Mesodermal cell (in vitro differentiated cells): Measurements from ENCODE around the gene TOGARAM1.

Experiments used
- H3K27ac ChIP-seq: 2 replicates; pipeline ENCODE4 v1.7.0; 2013; ENCODE audit warnings: mild to moderate bottlenecking, low read depth, low read length, moderate library complexity; ENCODE audit not compliant: severe bottlenecking
- H3K36me3 ChIP-seq: 2 replicates; pipeline ENCODE4 v1.7.1; 2013; ENCODE audit warnings: mild to moderate bottlenecking, low read length, moderate library complexity; ENCODE audit not compliant: control insufficient read depth, insufficient read depth
- H3K4me1 ChIP-seq: one replicate; pipeline ENCODE4 v1.7.1; 2013; ENCODE audit warnings: mild to moderate bottlenecking, low read length; ENCODE audit not compliant: insufficient read depth, control insufficient read depth, poor library complexity, severe bottlenecking
- H3K4me3 ChIP-seq: 2 replicates; pipeline ENCODE4 v1.7.0; 2013; ENCODE audit warnings: low read length, control low read depth, mild to moderate bottlenecking; ENCODE audit not compliant: insufficient read depth, poor library complexity, severe bottlenecking; ENCODE audit errors: extremely low read depth
- H3K9me3 ChIP-seq: 2 replicates; pipeline ENCODE4 v1.7.1; 2013; ENCODE audit warnings: mild to moderate bottlenecking, low read length, moderate library complexity; ENCODE audit not compliant: control insufficient read depth
- WGBS, 2 experiments: methylation state at CpG; one replicate each; pipeline ENCODE4 v1.1.5; 2013; ENCODE audit warnings: missing lambda C conversion rate in 2 of 2; ENCODE audit not compliant: insufficient coverage in 2 of 2; 5-methylcytosine and 5-hydroxymethylcytosine counted together

TOGARAM1 gene

GRCh38 chr14:45089813-45090212, 127.8 kb downstream of the TOGARAM1 start:
- no peaks in the 10 kb centered on the region for H3K9me3 ChIP-seq
- peaks cover 11% of the 10 kb centered on the region for H3K36me3 ChIP-seq
- no CpG with 5 or more reads among the region's 1 CpG for WGBS, 2 experiments
- no peaks in the 10 kb centered on the region for H3K4me1 ChIP-seq
- no peak overlapping the region for H3K4me3 ChIP-seq
- H3K27ac ChIP-seq = no peak overlapping the region

DNA sequence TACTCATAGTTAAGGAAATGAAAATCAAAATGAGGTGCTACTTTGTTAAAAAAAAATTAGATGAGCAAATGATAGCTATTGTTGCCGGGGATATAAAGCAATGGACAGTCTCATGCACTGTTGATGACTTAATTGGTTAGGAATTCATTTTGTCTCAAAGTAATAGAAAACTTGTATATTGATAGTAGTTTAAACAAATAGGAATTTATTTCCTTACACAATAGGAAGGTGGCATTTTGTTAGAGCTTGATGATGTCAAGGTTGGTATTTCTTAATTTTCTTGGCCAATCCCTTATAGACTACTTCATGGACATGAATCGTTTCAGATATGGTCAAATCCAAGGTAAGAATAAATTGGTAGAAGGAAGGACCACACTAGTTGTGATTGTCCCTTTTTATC, 129.7 kb downstream of the TOGARAM1 start:
- no peak overlapping the region for H3K27ac ChIP-seq
- no peaks in the 10 kb centered on the region for H3K4me1 ChIP-seq
- no peaks in the 10 kb centered on the region for H3K9me3 ChIP-seq
- WGBS, 2 experiments = 100% methylated on average over 1 of the region's 2 CpGs
- H3K36me3 ChIP-seq = peaks cover 27% of the 10 kb centered on the region
- H3K4me3 ChIP-seq = no peak overlapping the region

DNA sequence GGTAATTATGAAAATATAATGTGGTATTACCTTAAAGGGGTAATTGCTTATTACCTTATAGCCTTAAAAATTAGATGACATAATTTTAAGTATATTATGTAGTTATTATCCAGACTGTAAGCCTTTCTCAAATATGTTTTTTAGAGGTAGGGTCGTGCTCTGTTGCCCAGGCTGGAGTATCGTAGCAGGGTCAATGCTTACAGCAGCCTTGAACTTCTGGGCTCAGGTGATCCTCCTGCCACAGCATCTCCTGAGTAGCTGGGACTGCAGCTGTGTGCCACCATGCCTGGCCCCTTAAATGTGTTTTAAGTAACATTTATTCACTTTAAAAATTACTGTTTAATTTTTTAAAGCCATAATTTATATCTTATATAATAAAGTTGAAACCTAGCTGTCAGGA, 132.3 kb downstream of the TOGARAM1 start:
- H3K9me3 ChIP-seq = no peaks in the 10 kb centered on the region
- H3K4me3 ChIP-seq = no peak overlapping the region
- H3K36me3 ChIP-seq = peaks cover 46% of the 10 kb centered on the region
- H3K4me1 ChIP-seq = no peaks in the 10 kb centered on the region
- 80 to 100% methylated on average over 1 of the region's 2 CpGs for WGBS, 2 experiments
- no peak overlapping the region for H3K27ac ChIP-seq

GRCh38 chr14:45095143-45095542, 133.2 kb downstream of the TOGARAM1 start:
- Histone ChIP-seq H3K27ac (no peak overlapping the region), H3K36me3 (peaks cover 55% of the 10 kb centered on the region), H3K9me3 (no peaks in the 10 kb centered on the region), H3K4me1 (no peaks in the 10 kb centered on the region), H3K4me3 (no peak overlapping the region)
- WGBS, 2 experiments = 90% methylated on average over 3 of the region's 4 CpGs; no CpG with 5 or more reads in 1 of the 2 experiments

DNA sequence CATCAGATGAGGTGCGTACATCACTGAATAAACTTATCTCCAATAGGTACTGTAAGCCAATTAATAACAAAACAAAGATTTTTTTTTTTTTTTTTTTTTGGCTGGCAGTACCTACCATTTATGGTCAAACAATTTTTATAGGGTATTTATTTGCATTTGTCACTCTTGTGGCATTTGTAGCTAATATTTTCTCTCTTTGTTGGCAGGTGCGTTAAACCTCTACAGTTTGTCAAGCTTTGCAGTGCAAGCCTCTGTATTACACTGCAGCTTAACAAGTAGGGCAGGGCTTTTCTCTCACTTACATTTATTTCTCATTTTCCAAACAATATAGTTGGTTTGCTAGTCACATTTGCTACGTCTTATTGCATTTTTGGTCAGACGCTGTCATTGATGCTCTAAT, 134.2 kb downstream of the TOGARAM1 start:
- H3K4me1 ChIP-seq = no peaks in the 10 kb centered on the region
- H3K9me3 ChIP-seq = no peaks in the 10 kb centered on the region
- H3K27ac ChIP-seq = no peak overlapping the region
- no peak overlapping the region for H3K4me3 ChIP-seq
- WGBS, 2 experiments = 100% methylated on average over 3 of the region's 4 CpGs
- peaks cover 59% of the 10 kb centered on the region for H3K36me3 ChIP-seq

GRCh38 chr14:45103806-45104205, 141.8 kb downstream of the TOGARAM1 start:
- Histone ChIP-seq H3K27ac (no peak overlapping the region), H3K36me3 (peaks cover 63% of the 10 kb centered on the region), H3K4me3 (no peak overlapping the region)

GRCh38 chr14:45104561-45104960, 142.6 kb downstream of the TOGARAM1 start:
- Histone ChIP-seq H3K4me3 (no peak overlapping the region), H3K27ac (no peak overlapping the region), H3K36me3 (peaks cover 64% of the 10 kb centered on the region), H3K9me3 (no peaks in the 10 kb centered on the region), H3K4me1 (no peaks in the 10 kb centered on the region)
- WGBS, 2 experiments = no CpG with 5 or more reads among the region's 1 CpG

More at GRCh38 chr14:45103806-45104205, 141.8 kb downstream of the TOGARAM1 start:
- Histone ChIP-seq H3K4me1 (no peaks in the 10 kb centered on the region), H3K9me3 (no peaks in the 10 kb centered on the region)

DNA sequence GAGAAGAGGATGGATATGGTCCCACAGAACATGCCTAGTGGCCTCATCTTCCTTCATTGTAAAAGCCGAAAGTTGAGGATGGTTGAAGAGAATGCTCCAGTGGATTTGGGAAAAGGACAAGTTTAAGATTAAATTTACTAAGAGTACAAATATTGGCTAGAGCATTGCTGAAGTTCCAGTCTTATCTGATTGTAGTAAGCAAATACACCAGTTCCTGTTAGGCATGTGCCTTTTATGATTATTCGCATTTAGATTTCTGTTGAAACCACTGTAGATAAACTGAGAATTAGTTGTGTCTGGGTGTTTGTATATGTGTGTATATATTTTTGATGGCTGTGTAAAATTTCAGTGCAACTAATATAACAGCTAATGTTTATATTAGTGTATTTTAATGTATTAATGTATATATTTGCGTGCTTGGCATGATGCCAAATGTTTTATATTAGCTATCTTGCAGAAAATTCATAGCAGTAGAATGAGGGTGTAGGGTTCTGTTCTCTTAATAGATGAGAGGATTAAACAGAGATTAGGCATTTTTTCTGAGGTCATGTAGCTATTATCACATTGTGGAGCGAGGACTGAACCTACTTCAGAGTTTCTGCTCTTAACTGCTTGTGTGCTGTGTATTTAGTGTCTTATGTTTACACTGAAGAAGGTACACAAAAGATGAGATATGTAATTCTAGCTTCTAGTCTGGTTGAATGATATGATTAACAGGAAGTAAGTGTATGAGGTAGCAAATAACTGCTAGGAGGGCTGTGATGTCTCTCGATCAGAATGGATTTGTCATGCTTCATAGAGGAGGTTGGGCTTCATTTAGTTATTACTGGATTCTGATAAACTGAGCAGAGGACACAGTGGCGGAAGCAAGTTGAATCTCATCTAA, 151.1 kb downstream of the TOGARAM1 start:
- Histone ChIP-seq H3K36me3 (peaks cover 71% of the 10 kb centered on the region), H3K4me1 (no peaks in the 10 kb centered on the region), H3K27ac (peak overlapping the region; percentile 16), H3K4me3 (no peak overlapping the region), H3K9me3 (no peaks in the 10 kb centered on the region)
- WGBS, 2 experiments = 95% methylated on average over 6 of the region's 6 CpGs

DNA sequence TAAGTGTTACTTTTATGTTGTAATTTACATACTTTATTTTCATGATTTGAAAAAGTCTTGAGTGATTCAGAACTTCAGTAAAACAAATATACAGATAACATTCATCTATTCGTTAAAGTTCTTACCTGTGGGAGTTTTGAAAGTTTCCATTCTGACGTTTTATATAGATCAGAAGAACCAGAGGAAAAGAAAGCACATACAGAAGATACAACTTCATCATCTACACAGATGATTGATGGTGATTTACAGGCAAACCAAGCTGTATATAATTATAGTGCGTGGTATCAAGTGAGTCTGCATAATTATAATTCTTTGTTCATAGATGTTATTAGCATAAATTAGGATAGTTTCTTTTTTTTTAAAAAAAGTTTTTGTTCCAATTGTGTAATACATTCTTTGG, 152.3 kb downstream of the TOGARAM1 start:
- Histone ChIP-seq H3K4me1 (no peaks in the 10 kb centered on the region), H3K27ac (no peak overlapping the region), H3K36me3 (peaks cover 75% of the 10 kb centered on the region), H3K9me3 (no peaks in the 10 kb centered on the region), H3K4me3 (no peak overlapping the region)
- no CpG with 5 or more reads among the region's 3 CpGs for WGBS, 2 experiments

GRCh38 chr14:45118594-45118993, 156.6 kb downstream of the TOGARAM1 start:
- Histone ChIP-seq H3K4me1 (no peaks in the 10 kb centered on the region), H3K4me3 (no peak overlapping the region), H3K36me3 (peaks cover 72% of the 10 kb centered on the region), H3K9me3 (no peaks in the 10 kb centered on the region), H3K27ac (no peak overlapping the region)
- 94 to 98% methylated on average over 4 of the region's 6 CpGs for WGBS, 2 experiments

GRCh38 chr14:45120096-45120495, 158.1 kb downstream of the TOGARAM1 start:
- Histone ChIP-seq H3K36me3 (peaks cover 83% of the 10 kb centered on the region), H3K27ac (no peak overlapping the region), H3K9me3 (no peaks in the 10 kb centered on the region), H3K4me3 (no peak overlapping the region), H3K4me1 (no peaks in the 10 kb centered on the region)
- no CpG with 5 or more reads among the region's 1 CpG for WGBS, 2 experiments
